SJCRH30 (cell line): ENCODE data around the gene AACS. TPM values are rescaled to one million over a fixed set of nuclear protein-coding genes. Genes with fewer than 3 reads are reported as not detected.

Experiments used
- DNase-seq, 2 experiments: peaks; one replicate each; pipeline ENCODE4 v3.0.0-alpha.2; 2015 to 2020
- H3K27ac ChIP-seq: fragments of 250-450 bp; sonication (Bioruptor Pico); 2 replicates; pipeline ENCODE4 v1.5.1; 2020; ENCODE audit warnings: mild to moderate bottlenecking, moderate library complexity
- H3K27me3 ChIP-seq: fragments of 250-450 bp; sonication (Bioruptor Pico); 2 replicates; pipeline ENCODE4 v1.5.1; 2020; ENCODE audit warnings: mild to moderate bottlenecking, moderate library complexity
- H3K36me3 ChIP-seq: fragments of 250-450 bp; sonication (Bioruptor Pico); 2 replicates; pipeline ENCODE4 v1.5.1; 2020; ENCODE audit warnings: mild to moderate bottlenecking, moderate library complexity
- H3K4me1 ChIP-seq: fragments of 250-450 bp; sonication (Bioruptor Pico); 2 replicates; pipeline ENCODE4 v1.5.1; 2020; ENCODE audit warnings: mild to moderate bottlenecking, moderate library complexity
- H3K4me3 ChIP-seq: fragments of 250-450 bp; sonication (Bioruptor Pico); 2 replicates; pipeline ENCODE4 v1.5.1; 2020; ENCODE audit warnings: mild to moderate bottlenecking, moderate library complexity
- H3K9me3 ChIP-seq: fragments of 250-450 bp; sonication (Bioruptor Pico); replicated peaks from 2 replicates; pipeline ENCODE4 v1.5.1; 2020; ENCODE audit warnings: mild to moderate bottlenecking, moderate library complexity
- total RNA-seq: library from RNA; depleted of rRNA; stranded (reverse); fragments of >200 nt; shearing (Covaris generic); gene quantifications from 2 replicates; pipeline ENCODE4 v1.2.3, GENCODE V29; 2014

Gene AACS
- total RNA-seq, 1 experiment from 2014 or later: 31.9 TPM

GRCh38 chr12:125183187-125184067 is 118.2 kb downstream of the AACS start:
- peak; percentile 70 to 82 for DNase-seq
- peaks cover 4% of the 10 kb centered on the region; the same call in 1 of the 2 replicates for H3K27me3 ChIP-seq
- H3K9me3 ChIP-seq: no peaks in the 10 kb centered on the region
- H3K4me3 ChIP-seq: no peak overlapping the region
- H3K36me3 ChIP-seq: no peaks in the 10 kb centered on the region
- peaks cover 8% of the 10 kb centered on the region; the same call in 1 of the 2 replicates for H3K4me1 ChIP-seq
- no peak overlapping the region for H3K27ac ChIP-seq

GRCh38 chr12:125184213-125184967 is 119.2 kb downstream of the AACS start:
- no peak overlapping the region for H3K27ac ChIP-seq
- no peak for DNase-seq
- H3K9me3 ChIP-seq: no peaks in the 10 kb centered on the region
- H3K27me3 ChIP-seq: peaks cover 9% of the 10 kb centered on the region; the same call in 1 of the 2 replicates
- no peaks in the 10 kb centered on the region for H3K36me3 ChIP-seq
- no peak overlapping the region for H3K4me3 ChIP-seq
- peaks cover 8% of the 10 kb centered on the region; the same call in 1 of the 2 replicates for H3K4me1 ChIP-seq

DNA sequence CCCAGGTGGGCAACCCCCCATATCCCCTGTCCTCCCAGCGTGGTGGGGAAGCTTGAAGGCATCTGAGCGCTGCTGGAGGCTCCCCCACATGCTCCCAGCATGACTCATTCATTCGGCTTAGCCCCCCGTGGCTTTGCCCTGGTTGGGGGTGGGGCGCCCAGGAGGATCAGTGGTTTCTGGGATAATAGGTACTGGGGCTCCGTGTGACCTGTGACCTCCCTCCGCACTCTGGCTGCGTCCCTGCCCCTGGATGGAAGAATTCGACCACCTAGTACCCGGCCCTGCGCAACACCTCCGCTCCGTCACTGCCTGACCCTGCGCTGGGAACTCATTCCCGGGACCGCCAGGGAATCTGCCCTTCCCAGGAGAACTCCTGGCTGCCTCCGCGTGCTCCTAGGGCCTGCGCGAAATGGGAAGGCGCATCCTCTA is 120.1 kb downstream of the AACS start:
- Histone ChIP-seq H3K36me3 (no peaks in the 10 kb centered on the region), H3K4me3 (no peak overlapping the region), H3K9me3 (no peaks in the 10 kb centered on the region), H3K27me3 (peaks cover 9% of the 10 kb centered on the region; the same call in 1 of the 2 replicates), H3K4me1 (peaks cover 8% of the 10 kb centered on the region; the same call in 1 of the 2 replicates), H3K27ac (no peak overlapping the region)
- no peak for DNase-seq

DNA sequence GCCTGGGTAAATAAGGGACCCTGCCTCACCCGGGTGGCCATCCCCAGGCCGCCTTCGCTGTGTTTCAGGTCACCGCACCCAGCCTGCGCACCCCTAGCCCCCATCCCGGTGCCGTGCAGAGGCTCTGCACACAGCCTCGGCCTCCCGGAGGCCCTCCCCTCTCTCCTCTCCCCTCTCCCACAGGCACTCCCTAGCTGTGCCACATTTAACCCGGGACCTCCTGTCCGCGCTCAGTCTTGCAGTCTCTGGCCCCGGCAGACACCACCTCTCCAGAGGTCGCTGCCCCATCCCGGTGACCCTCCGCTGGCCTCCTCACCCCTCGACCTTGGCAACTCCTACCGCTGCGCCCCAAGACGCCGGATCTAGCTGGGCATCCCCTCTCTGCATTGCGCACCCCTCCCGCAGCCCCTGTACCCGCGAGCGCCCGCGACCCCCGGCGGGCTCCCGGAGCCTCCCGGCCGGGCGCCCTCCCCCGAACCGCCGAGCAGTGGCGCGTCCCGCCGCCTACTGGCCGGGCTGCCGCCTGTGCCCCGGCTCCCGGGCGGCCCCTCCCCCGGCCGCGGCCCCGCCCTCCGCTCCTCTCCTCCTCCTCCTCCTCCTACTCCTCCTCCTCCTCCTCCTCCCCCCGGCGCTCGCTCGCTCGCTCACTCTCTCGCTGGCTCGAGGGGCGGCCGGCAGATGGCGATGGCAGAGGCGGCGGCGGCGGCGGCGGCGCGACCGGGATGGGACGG is 120.7 kb downstream of the AACS start, which contains the start of gene TMEM132B:
TSS of gene TMEM132B (plus strand) at position 647 of the 731 bp plus-strand sequence.
- Histone ChIP-seq H3K27ac (no peak within 1 kb of the TSS), H3K27me3 (peaks cover 9% of the 10 kb centered on the region; the same call in 1 of the 2 replicates), H3K9me3 (no peaks in the 10 kb centered on the region), H3K4me1 (peaks cover 8% of the 10 kb centered on the region; the same call in 1 of the 2 replicates), H3K36me3 (no peaks in the 10 kb centered on the region), H3K4me3 (no peak within 1 kb of the TSS)
- DNase-seq: no peak

GRCh38 chr12:125186471-125187147 is 121.4 kb downstream of the AACS start:
- Histone ChIP-seq H3K27ac (no peak overlapping the region), H3K9me3 (no peaks in the 10 kb centered on the region), H3K27me3 (peaks cover 9% of the 10 kb centered on the region; the same call in 1 of the 2 replicates), H3K4me1 (peaks cover 8% of the 10 kb centered on the region; the same call in 1 of the 2 replicates), H3K36me3 (no peaks in the 10 kb centered on the region), H3K4me3 (no peak overlapping the region)
- DNase-seq: no peak

DNA sequence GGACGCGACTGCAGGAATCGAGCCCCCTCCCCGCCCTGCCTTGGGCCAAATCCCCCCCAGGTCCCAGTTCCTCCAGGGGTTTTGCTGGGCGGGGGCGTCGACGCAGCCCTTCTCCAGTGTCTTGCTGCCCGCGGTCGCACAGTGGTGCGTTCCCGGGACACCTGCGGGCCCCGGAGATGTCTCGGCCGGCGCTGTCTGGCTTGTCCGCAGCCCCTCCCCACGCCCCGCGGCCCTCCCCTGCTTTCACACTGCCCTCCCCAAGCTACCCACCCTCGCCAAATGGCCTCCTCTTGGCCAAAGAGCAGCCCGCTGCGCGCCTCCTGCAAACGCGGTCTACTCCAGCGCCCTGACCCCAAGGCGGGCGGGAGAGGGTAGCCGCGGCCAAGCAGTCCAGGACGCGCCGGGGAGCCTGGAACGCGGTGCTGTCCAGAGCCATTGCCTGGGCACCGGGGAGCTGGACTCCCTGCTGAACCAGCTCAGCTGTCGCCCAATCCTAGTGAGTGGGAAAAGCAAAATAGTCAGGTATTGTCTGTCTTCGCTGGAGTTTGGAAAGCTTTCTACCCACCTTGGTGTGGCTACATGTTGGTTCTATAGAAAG is 122.0 kb downstream of the AACS start:
- peaks cover 8% of the 10 kb centered on the region; the same call in 1 of the 2 replicates for H3K4me1 ChIP-seq
- H3K9me3 ChIP-seq: no peaks in the 10 kb centered on the region
- no peak overlapping the region for H3K27ac ChIP-seq
- H3K4me3 ChIP-seq: no peak overlapping the region
- no peak for DNase-seq
- H3K36me3 ChIP-seq: no peaks in the 10 kb centered on the region
- H3K27me3 ChIP-seq: peaks cover 9% of the 10 kb centered on the region; the same call in 1 of the 2 replicates

DNA sequence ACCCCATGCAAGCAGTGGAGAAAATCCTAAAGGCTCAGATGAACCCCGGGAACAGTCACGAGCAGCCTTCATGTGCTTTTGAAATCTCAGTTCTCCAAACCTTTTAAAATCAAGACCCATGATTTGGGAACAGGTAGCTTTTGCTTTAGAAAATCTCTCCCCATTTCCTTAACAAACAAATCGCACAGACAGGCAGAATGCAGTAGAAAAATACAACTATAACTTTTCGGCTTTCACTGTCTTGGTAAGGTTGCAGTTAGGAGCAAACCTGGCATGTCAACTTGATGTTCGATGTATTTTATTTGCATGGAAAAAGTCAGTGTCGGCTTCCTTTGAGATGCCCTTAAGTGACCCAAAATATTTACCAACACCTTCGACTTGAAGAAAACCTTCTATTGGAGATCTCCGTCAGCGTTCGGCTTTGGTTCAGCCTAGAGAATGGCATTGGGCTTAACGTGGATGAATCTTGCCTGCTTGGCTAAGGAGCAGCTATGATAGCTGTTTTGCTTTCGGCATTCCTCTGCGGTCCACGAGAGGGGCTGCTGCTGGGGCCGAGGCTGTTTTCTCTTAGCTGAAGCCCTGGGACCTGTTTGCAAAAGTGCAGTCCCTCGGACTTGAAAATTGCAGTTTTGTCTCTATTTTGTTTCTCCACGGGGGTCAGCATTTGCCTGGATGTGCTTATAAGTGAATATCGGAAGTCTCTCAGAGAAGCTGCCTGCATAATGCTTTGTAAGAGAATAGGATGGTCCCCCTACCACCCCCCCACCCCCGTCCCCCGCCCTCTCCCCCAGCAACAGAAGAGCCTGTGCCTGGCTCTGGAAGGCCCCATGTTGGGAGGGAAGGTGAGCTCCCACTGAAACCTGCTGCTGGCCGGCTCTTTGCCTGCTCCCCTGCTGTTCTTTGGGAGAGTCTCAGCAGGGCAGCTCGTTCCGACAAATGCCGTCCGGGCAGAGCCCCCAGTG is 122.8 kb downstream of the AACS start:
- H3K4me3 ChIP-seq: no peak overlapping the region
- no peak overlapping the region for H3K27ac ChIP-seq
- H3K36me3 ChIP-seq: no peaks in the 10 kb centered on the region
- no peaks in the 10 kb centered on the region for H3K9me3 ChIP-seq
- peaks cover 9% of the 10 kb centered on the region; the same call in 1 of the 2 replicates for H3K27me3 ChIP-seq
- no peak for DNase-seq
- H3K4me1 ChIP-seq: peaks cover 8% of the 10 kb centered on the region; the same call in 1 of the 2 replicates

DNA sequence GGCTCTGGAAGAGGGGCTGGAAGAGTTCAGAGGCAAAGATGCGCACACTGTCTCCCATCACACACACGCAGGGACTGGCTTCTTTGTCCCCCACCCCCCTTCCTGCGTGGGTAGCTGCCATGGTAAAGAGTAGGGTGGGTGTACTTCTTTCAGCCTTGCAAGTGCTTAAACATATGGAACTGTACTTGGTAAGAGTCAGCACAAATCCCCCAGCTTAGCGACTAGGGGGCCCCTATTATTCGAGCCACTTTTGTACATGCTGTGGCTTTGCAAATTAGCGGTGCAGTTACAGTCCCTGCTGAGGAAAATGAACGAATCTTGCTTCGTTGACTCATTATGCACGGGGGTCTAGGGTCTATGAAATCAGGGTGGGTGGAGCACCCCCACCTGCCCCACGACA is 123.8 kb downstream of the AACS start:
- H3K27me3 ChIP-seq: peaks cover 9% of the 10 kb centered on the region; the same call in 1 of the 2 replicates
- H3K9me3 ChIP-seq: no peaks in the 10 kb centered on the region
- H3K4me1 ChIP-seq: no peaks in the 10 kb centered on the region; the same call in 1 of the 2 replicates
- no peaks in the 10 kb centered on the region for H3K36me3 ChIP-seq
- no peak overlapping the region for H3K27ac ChIP-seq
- no peak for DNase-seq
- H3K4me3 ChIP-seq: no peak overlapping the region

DNA sequence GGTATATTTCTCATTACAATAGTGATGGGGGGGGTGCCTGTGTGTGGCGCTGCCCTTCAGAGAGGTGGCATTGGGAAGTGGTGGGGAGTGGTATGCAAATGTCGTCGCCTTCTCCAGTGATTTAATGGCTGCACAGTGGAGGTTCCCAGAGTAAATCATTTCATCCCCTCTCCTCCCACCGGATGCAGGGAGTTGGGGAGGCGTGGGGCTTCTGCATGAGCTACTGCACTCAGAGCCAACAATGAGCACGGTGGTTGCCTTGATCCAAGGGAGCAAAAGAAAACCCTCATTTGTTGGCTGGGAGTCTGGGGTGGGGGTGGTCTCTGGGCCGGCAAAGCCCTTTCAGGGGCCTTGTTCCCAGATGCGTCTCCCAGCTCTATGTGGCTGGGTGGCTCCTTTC is 124.3 kb downstream of the AACS start:
- no peak overlapping the region for H3K27ac ChIP-seq
- H3K36me3 ChIP-seq: no peaks in the 10 kb centered on the region
- H3K4me1 ChIP-seq: no peaks in the 10 kb centered on the region
- H3K9me3 ChIP-seq: no peaks in the 10 kb centered on the region
- no peak for DNase-seq
- peaks cover 9% of the 10 kb centered on the region; the same call in 1 of the 2 replicates for H3K27me3 ChIP-seq
- no peak overlapping the region for H3K4me3 ChIP-seq

DNA sequence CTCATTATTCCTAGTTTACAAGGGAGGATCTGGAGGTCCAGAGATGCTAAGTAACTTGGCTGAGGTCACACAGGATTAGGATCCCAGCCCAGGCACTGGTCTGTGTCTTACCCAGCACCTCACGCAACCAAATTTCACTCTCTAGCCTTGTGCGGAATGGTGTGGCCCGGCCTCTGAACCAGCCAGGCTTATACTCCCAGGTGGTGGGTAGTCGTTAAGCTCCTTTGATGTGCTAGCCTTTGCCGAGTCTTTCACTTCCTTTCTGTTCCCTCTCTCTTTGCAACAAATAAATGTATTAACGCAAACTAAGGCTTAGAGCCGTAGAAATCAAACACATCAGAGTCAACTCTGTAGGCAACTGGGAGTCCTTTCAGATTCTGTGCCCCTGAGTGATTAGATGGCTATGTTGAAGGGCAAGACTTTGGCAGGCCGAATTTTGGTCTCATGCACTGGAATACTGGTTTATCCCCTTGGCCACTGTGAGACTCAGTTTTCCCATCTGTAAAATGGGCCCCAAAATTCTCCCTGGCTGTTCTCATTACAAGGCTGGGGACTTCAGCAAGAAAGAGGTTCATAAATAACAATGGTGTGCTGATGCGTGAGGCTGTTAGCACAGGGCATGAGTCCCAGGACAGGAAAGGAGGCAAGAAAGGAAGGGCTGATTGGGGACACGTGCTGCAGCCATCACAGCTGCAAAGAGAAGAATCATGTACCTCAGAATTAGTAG is 126.3 kb downstream of the AACS start:
- H3K4me3 ChIP-seq: no peak overlapping the region
- no peaks in the 10 kb centered on the region for H3K36me3 ChIP-seq
- H3K9me3 ChIP-seq: no peaks in the 10 kb centered on the region
- H3K27me3 ChIP-seq: peaks cover 9% of the 10 kb centered on the region; the same call in 1 of the 2 replicates
- DNase-seq: no peak
- H3K27ac ChIP-seq: no peak overlapping the region
- no peaks in the 10 kb centered on the region for H3K4me1 ChIP-seq

DNA sequence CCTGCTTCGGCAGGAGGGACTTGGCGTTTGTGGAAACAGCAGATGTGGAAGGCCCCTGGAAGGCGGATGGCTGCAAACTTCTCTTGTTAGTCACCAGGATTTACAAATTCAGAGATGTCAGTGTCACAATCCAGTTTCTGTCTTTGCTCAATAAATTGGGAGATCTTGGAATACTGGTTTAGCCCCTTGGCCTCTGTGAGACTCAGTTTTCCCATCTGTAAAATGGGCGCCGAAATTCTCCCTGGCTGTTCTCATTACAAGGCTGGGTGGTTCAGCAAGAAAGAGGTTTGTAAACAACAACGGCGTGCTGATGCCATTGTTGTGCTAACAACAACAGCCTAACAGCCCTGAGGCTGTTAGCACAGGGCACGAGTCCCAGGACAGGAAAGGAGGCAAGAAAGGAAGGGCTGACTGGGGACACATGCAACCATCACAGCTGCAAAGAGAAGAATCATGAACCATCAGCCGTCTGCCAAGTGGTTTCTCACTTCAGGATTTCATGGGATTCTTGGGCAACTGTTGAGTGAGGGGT is 127.5 kb downstream of the AACS start:
- Histone ChIP-seq H3K4me1 (no peaks in the 10 kb centered on the region), H3K9me3 (no peaks in the 10 kb centered on the region), H3K36me3 (no peaks in the 10 kb centered on the region), H3K27ac (no peak overlapping the region), H3K4me3 (no peak overlapping the region), H3K27me3 (peaks cover 8% of the 10 kb centered on the region; the same call in 1 of the 2 replicates)
- DNase-seq: no peak
